Fibroblast of lung (primary cell): ENCODE results near the gene SUMF2. TPM values are rescaled to one million over a fixed set of nuclear protein-coding genes. Genes with fewer than 3 reads are reported as not detected.

Experiments used
- DNase-seq, 2 donors: peaks; one replicate each; pipeline versions ENCODE4 v3.0.0 to v3.0.0-alpha.2; 2010; ENCODE audit warnings: low read depth in 2 of 2
- H2AFZ ChIP-seq: 2 replicates; pipeline ENCODE4 v1.5.1; 2012; ENCODE audit warnings: low read length, control low read depth, inconsistent platforms
- H3K27ac ChIP-seq: 2 replicates; pipeline ENCODE4 v1.5.1; 2011; ENCODE audit warnings: low read length, control low read depth; ENCODE audit not compliant: insufficient read depth
- H3K27me3 ChIP-seq: 2 replicates; pipeline ENCODE4 v1.5.1; 2011; ENCODE audit warnings: mild to moderate bottlenecking, low read length; ENCODE audit not compliant: control insufficient read depth, insufficient read depth
- H3K36me3 ChIP-seq: 2 replicates; pipeline ENCODE4 v1.5.1; 2011; ENCODE audit warnings: low read length; ENCODE audit not compliant: control insufficient read depth, insufficient read depth
- H3K4me1 ChIP-seq: 2 replicates; pipeline ENCODE4 v1.5.1; 2011; ENCODE audit warnings: low read length; ENCODE audit not compliant: control insufficient read depth, insufficient read depth; ENCODE audit errors: extremely low read depth
- H3K4me2 ChIP-seq: 2 replicates; pipeline ENCODE4 v1.5.1; 2011; ENCODE audit warnings: low read length, control low read depth; ENCODE audit not compliant: insufficient read depth; ENCODE audit errors: extremely low read depth
- H3K4me3 ChIP-seq, 4 experiments: fragments of 200-600 bp in 1 of 4; sonication (generic) in 1 of 4; replicated peaks in 1 of 4; 2 replicates each; pipeline ENCODE4 v1.5.1; 2011 to 2016; ENCODE audit warnings: low read length in 4 of 4, low read depth in 3 of 4, mild to moderate bottlenecking in 3 of 4, control low read depth in 2 of 4, inconsistent platforms in 1 of 4, mixed read lengths in 1 of 4; ENCODE audit not compliant: insufficient read depth in 1 of 4; ENCODE audit errors: control extremely low read depth in 1 of 4
- H3K79me2 ChIP-seq: 2 replicates; pipeline ENCODE4 v1.5.1; 2012; ENCODE audit warnings: mild to moderate bottlenecking, low read length, inconsistent platforms; ENCODE audit not compliant: control insufficient read depth, insufficient read depth
- H3K9ac ChIP-seq: 2 replicates; pipeline ENCODE4 v1.5.1; 2011; ENCODE audit warnings: mild to moderate bottlenecking, low read length, control low read depth; ENCODE audit not compliant: insufficient read depth
- H3K9me3 ChIP-seq: 2 replicates; pipeline ENCODE4 v1.5.1; 2012; ENCODE audit warnings: low read depth, low read length; ENCODE audit not compliant: control insufficient read depth, insufficient read depth
- H4K20me1 ChIP-seq: 2 replicates; pipeline ENCODE4 v1.5.1; 2011; ENCODE audit warnings: low read length; ENCODE audit not compliant: control insufficient read depth, insufficient read depth; ENCODE audit errors: extremely low read depth
- EZH2 ChIP-seq: IDR thresholded peaks from 2 replicates; pipeline ENCODE4 v1.5.1; 2012; ENCODE audit warnings: low read length, control low read depth, mild to moderate bottlenecking; ENCODE audit errors: missing control alignments
- polyA plus RNA-seq, 2 donors: library from polyadenylated mRNA; depleted of rRNA in 1 of 2; stranded (reverse) in 1 of 2; unstranded in 1 of 2; fragments of >200 nt; gene quantifications; 2 replicates each; pipeline ENCODE4 v1.2.1, GENCODE V29; 2011 to 2012; ENCODE audit warnings: missing spikeins in 1 of 2
- total RNA-seq: library from RNA; depleted of rRNA; stranded (reverse); fragments of >200 nt; gene quantifications from 2 replicates; pipeline ENCODE4 v1.2.1, GENCODE V29; 2014
- TF ChIP-seq, protein P1 (sequence below), 2 donors: IDR thresholded peaks in 1 of 2; conservative IDR thresholded peaks in 1 of 2; 1 replicate in 1 of 2; 2 replicates in 1 of 2; pipeline ENCODE4 v1.5.1; 2011 to 2012; ENCODE audit warnings: low read length in 2 of 2, control low read depth in 1 of 2, inconsistent platforms in 1 of 2, low read depth in 1 of 2, mild to moderate bottlenecking in 1 of 2

The SUMF2 gene
- total and polyA plus RNA-seq, 2 donors (not counting 1 experiment from before 2014, with no cell fraction given): 118 to 229 TPM

DNA sequence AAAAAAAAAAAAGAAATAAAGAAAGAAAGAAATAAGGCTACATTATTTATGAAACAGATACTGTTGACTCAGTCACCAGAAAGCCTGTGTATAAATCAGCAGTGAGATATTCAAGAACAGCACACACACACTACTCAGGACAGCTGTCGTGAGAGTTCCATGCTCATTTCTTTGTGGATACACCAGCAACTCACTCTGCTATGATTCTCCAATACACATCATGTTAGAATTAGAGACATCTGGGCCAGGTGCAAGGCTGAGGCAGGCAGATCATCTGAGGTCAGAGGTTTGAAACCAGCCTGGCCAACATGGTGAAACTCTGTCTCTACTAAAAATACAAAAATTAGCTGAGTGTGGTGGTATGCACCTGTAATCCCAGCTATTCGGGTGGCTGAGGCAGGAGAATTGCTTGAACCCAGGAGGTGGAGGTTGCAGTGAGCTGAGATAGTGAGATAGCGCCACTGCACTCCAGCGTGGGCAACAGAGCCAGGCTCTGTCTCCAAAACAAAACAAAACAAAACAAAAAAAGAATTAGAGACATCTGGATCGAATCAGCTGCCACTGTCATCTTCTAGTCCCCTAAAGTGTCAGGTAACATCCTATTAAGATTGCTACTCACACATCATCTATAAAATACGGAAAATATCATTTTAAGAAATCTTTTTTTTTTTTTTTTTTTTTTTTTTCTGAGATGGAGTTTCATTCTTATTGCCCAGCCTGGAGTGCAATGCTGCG is 63.3 kb downstream of the SUMF2 start:
- TF ChIP-seq, protein P1, sequence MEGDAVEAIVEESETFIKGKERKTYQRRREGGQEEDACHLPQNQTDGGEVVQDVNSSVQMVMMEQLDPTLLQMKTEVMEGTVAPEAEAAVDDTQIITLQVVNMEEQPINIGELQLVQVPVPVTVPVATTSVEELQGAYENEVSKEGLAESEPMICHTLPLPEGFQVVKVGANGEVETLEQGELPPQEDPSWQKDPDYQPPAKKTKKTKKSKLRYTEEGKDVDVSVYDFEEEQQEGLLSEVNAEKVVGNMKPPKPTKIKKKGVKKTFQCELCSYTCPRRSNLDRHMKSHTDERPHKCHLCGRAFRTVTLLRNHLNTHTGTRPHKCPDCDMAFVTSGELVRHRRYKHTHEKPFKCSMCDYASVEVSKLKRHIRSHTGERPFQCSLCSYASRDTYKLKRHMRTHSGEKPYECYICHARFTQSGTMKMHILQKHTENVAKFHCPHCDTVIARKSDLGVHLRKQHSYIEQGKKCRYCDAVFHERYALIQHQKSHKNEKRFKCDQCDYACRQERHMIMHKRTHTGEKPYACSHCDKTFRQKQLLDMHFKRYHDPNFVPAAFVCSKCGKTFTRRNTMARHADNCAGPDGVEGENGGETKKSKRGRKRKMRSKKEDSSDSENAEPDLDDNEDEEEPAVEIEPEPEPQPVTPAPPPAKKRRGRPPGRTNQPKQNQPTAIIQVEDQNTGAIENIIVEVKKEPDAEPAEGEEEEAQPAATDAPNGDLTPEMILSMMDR (conservative IDR thresholded peaks at IDR 0.05 in 1 of 2, IDR thresholded peaks at IDR 0.05 in 1 of 2; ENCODE audit: low read depth in 1 of 2, low read length in 2 of 2): no peak
- TF ChIP-seq EZH2: no peak
- no peaks in the 10 kb centered on the region for H3K79me2 ChIP-seq

More for the DNA sequence above, 63.3 kb downstream of the SUMF2 start:
- H3K9ac ChIP-seq: no peak overlapping the region
- H3K4me2 ChIP-seq: no peak overlapping the region
- H3K4me1 ChIP-seq: no peaks in the 10 kb centered on the region
- H3K27me3 ChIP-seq: no peaks in the 10 kb centered on the region
- no peak for DNase-seq
- no peak overlapping the region for H2AFZ ChIP-seq
- H3K9me3 ChIP-seq: no peaks in the 10 kb centered on the region
- no peak overlapping the region for H3K4me3 ChIP-seq
- H3K36me3 ChIP-seq: no peaks in the 10 kb centered on the region
- no peaks in the 10 kb centered on the region for H4K20me1 ChIP-seq
- H3K27ac ChIP-seq: no peak overlapping the region

Other genes with a start within 250 kb of the SUMF2 start
- gene SEPTIN14, start 201.5 kb upstream of the SUMF2 start, total RNA-seq: not detected in 2 replicates
- not detected in 2 replicates for gene SEPTIN14, start 201.5 kb upstream of the SUMF2 start, polyA plus RNA-seq
- gene ZNF713, start 176.8 kb upstream of the SUMF2 start, total RNA-seq: 2.8 and 3.0 TPM in 2 replicates
- 1.4 and 1.5 TPM in 2 replicates for gene ZNF713, start 176.8 kb upstream of the SUMF2 start, polyA plus RNA-seq
- gene MRPS17, start 112.4 kb upstream of the SUMF2 start, total RNA-seq: 17.5 and 20.8 TPM in 2 replicates
- gene MRPS17, start 112.4 kb upstream of the SUMF2 start, polyA plus RNA-seq: 14.6 and 19.4 TPM in 2 replicates
- gene NIPSNAP2, start 99.7 kb upstream of the SUMF2 start, total RNA-seq: 32.4 and 42.4 TPM in 2 replicates
- 58.6 and 65.0 TPM in 2 replicates for gene NIPSNAP2, start 99.7 kb upstream of the SUMF2 start, polyA plus RNA-seq
- gene PSPH, start 12.8 kb upstream of the SUMF2 start, total RNA-seq: 61.1 and 74.3 TPM in 2 replicates
- gene PSPH, start 12.8 kb upstream of the SUMF2 start, polyA plus RNA-seq: 14.4 and 19.9 TPM in 2 replicates
- 158 and 168 TPM in 2 replicates for gene CCT6A, start 12.5 kb upstream of the SUMF2 start, total RNA-seq
- gene CCT6A, start 12.5 kb upstream of the SUMF2 start, polyA plus RNA-seq: 172 and 266 TPM in 2 replicates
- gene PHKG1, start 28.7 kb downstream of the SUMF2 start, total RNA-seq: 0.77 and 1.3 TPM in 2 replicates
- 0.23 and 0.41 TPM in 2 replicates for gene PHKG1, start 28.7 kb downstream of the SUMF2 start, polyA plus RNA-seq
- gene CHCHD2, start 42.2 kb downstream of the SUMF2 start, total RNA-seq: 224 and 338 TPM in 2 replicates
- gene CHCHD2, start 42.2 kb downstream of the SUMF2 start, polyA plus RNA-seq: 232 and 313 TPM in 2 replicates
- gene NUPR2, start 52.1 kb downstream of the SUMF2 start, total RNA-seq: not detected in 2 replicates
- not detected in 2 replicates for gene NUPR2, start 52.1 kb downstream of the SUMF2 start, polyA plus RNA-seq